Measurements from ENCODE around the gene SEC14L5.
"Not testable (repeated sequence)": the region's sequence is repeated elsewhere in the genome, so short reads cannot be mapped to it uniquely, and the experiment has no call there.

SEC14L5 gene

DNA sequence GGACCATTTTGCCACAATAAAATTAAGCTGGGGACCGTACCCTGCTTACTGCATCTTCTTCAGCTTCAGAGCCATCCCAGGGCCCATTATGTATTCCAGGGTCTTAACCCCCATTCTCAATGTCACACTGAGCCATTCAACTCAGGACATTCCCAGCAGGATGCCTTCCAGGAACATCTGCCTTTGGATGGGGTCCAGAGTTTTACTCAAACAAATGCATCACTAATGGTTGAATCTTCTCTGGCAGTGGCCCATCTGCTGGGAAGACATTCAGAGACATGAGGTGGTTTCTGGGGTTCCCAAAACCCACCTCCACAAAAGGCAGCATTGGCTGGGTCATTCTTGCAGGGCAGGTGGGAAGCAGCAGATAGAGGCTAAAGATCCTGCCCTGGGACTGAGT, 3.4 kb upstream of the SEC14L5 start:
- DNase-seq (ENCODE audit: low read depth), result no peak

DNA sequence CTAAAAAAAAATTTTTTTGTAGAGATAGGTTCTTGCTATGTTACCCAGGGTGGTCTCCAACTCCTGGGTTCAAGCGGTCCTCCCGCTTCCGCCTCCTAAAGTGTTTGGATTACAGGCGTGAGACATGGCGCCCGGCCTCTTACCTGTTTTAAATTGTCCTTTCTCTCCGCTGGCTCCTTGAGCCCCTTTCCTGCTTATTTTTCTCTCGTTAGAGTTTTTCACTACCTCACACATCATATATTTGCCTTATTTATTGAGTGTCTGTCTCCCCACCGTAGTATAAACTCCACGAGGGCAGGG, 760 bp upstream of the SEC14L5 start:
- DNase-seq (ENCODE audit: low read depth), result no peak

DNA sequence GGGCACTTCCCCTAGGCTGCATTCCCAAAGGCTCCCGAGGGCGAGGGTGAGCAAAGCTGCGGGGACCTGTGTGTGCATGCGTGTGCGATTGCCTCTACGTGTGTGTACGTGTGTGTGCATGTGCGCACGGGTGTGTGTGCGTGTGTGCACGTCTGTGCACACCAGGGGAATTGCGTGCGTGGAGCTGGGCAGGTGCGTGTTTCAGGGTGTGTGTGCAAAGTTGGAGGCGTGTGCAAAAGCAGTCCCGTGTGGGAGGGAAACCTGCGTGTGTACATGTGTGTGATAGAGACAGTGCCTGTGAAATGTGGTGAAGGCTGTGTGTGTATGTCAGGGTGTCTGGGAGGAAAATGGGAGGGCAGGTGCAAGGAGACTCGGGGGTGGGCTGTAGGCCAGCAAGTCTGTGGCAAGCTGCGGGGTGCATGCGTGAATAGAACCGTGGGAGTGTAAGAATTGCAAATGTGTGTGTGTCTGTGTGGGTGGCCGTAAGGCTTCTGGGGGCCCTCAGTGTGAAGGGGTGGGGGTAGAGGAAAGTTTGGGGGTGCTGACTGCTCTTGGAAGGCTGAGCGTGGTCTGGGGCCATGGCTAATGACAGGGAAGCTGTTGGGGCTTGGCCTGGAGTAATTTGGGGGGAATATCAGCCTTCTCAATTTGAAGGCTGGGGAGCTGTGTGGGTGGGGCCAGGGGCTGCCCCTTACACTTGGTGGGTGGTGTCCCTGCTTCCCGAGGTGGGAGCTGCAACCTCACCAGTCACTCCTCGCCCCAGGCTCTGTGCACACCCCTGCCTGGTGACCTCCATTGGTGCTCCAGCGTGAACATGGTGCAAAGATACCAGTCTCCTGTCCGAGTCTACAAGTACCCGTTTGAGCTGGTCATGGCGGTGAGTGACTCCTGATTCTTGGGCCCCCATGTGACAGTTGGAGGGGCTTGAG, 644 bp downstream of the SEC14L5 start:
- no peak for DNase-seq (ENCODE audit: low read depth)

DNA sequence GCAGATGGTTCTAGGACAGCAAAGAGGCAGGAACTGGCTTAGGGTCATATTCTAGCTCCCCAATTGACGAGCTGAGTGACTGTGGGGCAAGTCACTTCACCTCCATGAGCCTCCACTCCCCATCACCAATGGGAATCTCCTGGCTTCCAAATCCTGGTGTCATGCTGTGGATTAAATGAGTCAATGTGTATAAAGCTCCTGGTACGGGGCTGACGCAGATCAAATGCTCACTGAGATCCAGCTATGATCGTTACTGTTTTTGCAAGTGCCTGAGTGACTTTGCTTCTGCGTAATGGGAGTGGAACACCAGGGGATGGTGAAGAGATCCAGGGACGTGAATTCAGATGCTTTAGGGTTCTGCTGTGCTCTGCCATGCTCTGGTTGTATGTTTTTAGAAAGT, 2.4 kb downstream of the SEC14L5 start:
- no peak for DNase-seq (ENCODE audit: low read depth)

DNA sequence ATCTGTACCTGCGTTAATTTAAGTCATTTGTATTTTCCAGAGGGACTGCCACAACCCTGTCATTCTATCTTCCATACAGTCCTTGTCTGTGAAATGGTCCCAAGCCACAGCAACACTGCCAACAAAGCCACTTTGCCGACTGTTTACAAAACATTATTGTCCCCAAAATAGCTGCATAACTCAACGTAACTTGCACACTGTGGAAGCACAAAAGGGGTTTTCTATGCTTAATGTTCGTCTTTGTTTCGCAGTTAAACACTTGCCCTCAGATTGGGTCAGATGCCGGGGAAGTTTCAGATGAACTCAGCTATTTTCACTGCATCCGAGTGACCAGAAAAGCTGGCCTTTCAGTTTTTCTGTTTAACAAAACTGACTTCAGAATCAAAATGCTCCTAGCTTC, 4.6 kb downstream of the SEC14L5 start:
- DNase-seq (ENCODE audit: low read depth), result no peak

DNA sequence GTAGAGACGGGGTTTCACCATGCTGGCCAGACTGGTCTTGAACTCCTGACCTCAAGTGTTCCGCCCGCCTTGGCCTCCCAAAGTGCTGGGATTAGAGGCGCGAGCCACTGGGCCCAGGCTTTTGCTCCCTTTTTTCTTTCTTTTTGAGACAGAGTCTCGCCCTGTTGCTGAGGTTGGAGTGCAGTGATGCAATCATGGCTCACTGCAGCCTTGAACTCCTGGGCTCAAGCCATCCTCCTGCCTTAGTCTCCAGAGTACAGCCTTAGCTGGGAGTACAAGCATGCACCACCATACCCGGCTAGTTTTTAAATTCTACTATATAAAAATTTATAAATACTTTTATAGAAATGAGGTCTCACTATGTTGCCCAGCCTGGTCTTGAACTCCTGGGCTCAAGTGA, 5.4 kb downstream of the SEC14L5 start:
- not testable (repeated sequence) for DNase-seq (ENCODE audit: low read depth)

DNA sequence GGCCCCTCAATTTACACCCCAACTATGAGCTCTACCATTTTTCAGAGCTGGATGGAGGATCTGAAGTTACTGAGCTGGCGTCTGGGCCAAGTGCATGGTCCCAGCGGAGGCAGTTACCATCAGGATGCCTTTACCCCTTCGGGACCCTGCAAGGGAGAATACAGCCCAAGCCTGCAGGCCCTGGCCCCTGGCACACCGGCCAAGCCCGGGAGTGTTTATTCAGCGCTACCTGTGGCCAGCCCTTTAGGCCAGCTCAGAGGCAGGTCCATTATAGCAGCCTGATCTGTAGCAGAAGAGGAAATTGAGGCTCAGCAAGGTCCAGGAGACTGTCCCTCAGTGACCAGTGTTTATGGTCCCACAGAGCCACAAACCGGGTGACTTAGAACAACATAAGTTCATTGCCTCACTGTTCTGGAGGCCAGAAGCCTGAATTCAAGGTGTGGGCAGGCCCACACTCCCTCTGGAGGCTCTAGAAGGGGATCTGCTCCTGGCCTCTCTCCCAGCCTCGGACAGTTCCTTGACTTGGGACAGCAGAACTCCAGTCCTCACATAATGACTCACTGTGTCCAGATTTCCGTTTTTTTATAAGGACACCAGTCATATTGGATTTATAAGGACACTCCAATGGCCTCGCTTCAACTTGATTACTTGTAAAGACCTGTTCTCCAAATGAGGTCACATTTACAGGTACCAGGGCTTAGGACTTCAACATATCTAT, 8.8 kb downstream of the SEC14L5 start:
- DNase-seq (ENCODE audit: low read depth), result no peak

DNA sequence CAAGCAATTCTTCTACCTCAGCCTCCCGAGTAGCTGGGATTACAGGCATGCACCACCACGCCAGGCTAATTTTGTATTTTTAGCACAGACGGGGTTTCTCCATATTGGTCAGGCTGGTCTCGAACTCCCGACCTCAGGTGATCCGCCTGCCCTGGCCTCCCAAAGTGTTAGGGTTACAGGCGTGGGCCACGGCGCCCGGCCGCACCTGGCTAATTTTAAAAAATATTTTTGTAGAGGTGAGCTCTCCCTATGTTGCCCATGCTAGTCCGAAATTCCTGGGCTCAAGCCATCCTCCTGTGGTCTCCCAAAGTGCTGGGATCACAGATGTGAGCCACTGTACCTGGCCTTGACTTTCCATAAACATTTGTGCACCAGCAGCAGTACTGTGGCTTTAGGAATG, 10.1 kb downstream of the SEC14L5 start:
- DNase-seq (ENCODE audit: low read depth), result not testable (repeated sequence)

DNA sequence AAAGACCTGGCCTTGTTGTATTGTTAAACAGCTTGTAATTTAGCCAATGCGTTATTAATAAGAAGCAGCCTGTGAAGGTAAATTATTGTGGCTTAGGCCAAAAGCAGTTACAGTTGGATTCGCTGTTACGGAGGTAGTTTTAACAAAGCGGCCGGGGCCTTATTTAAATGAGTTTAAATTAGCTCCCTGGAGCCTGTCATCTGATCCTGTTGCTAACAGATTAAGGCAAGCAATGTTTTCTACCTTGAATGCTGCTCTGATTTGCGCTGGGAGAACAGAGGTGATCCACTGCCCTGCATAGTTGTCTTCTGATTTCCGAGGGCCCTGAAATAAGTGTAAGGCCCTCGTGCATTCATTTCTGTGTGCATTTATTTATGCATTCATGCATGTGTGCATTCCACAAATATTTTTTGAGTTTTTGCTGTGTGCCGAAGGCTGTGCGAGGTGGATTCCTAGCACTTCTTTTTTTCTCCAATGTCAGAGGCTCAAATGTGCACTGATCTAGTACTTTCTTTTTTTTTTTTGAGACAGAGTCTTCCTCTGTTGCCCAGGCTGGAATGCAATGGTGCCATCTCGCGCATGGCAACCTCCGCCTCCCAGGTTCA, 10.9 kb downstream of the SEC14L5 start:
- DNase-seq (ENCODE audit: low read depth), result no peak

DNA sequence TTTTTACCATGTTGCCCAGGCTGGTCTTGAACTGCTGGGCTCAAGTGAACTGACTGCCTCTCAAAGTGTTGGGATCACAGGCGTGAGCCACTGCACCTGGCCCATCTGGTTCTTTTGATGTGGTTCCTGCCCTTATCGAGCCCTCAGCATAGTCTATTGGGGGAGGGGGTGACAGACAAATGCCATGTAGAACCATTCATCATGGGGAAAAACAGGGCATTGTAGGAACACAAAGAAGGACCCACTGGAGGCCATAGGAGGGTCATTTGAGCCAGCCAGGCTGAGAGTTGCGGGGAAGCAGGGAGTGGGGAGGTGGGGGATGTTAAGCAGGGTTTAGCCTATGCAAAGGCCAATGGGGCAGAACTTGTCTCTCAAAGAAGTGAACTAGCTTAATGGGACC, 11.9 kb downstream of the SEC14L5 start:
- DNase-seq (ENCODE audit: low read depth), result no peak

DNA sequence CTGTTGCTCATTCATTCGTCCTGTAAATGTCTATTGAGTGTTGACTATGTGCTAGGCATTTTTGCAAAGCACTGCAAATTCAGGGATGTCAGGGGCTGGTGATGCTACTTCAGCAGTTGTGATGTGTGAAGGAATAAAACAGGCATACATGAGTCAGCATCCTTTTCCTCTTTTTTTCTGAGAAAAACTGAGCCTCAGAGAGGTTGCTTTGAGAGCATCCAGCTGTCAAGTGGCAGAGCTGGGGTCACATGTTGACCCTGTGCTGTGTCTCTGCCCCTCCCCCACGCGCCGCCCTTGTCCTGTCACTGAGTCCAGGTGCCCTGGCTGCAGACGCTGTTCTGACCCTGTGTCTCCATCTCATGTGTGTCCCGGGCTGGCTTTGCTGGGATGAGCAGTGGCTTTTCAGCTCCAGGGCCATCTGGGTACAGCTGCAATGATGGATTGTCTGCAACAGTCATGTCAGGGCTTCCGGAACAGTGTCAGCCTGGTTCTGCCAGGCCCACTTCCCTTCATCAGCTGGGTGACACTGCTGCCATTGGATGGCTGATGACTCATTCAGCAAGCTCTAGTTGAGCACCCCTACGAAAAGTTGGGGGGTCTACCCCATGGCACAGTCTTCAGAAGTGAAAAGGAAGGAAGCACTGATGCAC, 14.9 kb downstream of the SEC14L5 start:
- DNase-seq (ENCODE audit: low read depth), result no peak

DNA sequence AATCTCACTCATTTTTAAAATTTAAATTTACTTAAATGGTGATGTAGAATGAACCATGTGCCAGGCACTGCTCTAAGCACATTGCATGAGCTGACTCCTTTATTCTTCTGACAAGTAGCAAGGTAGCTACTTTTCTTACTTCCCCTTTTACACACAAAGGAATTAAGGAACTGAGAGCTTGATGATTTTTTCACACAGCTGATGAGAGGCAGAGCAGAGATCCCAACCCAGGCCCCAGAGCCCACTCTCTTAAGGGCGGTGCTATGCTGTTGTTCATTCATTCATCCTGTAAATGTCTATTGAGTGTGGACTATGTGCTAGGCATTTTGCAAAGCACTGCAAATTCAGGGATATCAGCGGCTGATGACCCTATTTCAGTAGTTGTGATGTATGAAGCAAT, 17.9 kb downstream of the SEC14L5 start:
- DNase-seq (ENCODE audit: low read depth), result no peak

DNA sequence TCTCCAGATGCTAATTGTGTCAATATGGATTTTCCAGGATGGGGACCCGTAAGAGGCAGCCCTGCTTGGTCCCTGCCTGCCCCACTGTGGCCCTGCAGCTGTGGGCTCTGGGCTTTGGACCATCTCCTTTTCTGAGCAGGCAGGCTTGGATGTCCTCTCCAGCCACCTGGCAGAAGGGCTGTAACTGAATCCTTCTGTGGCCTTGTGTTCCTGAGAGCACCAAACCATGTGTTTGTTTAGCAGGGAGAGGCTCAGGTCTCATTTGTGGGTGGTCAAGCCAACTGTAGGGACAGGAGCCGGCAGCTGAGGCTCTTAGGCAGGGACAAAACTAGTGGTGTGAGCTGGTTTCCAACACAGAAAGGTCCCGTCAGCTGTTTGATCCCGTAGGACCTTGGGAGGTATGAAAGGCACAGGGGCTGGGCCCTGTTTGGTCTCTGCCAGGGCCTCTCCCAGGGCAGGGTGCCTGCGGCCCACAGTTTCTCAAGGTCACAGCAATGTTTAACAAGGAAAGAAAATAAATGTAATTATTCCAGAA, 18.5 kb downstream of the SEC14L5 start:
- DNase-seq (ENCODE audit: low read depth), result no peak

DNA sequence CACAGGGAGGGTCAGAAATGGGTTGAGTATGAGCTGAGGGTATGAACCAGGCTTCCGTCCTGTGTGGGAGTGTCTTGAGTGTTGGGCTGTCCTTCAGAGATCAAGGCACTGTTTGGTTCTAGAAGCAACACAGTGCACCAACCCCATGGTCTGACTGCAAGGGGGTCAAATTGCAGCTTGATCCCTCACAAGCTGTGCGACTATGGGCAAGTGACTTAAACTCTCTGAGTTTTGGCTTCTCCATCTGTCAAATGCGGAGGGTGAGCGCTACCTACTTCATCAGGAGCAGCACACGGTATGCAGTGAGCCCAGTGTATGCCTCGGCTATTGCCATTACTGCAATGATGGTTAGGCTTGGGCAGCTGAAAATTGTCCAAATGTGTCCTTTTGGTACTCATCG, 21.0 kb downstream of the SEC14L5 start:
- DNase-seq (ENCODE audit: low read depth), result no peak

DNA sequence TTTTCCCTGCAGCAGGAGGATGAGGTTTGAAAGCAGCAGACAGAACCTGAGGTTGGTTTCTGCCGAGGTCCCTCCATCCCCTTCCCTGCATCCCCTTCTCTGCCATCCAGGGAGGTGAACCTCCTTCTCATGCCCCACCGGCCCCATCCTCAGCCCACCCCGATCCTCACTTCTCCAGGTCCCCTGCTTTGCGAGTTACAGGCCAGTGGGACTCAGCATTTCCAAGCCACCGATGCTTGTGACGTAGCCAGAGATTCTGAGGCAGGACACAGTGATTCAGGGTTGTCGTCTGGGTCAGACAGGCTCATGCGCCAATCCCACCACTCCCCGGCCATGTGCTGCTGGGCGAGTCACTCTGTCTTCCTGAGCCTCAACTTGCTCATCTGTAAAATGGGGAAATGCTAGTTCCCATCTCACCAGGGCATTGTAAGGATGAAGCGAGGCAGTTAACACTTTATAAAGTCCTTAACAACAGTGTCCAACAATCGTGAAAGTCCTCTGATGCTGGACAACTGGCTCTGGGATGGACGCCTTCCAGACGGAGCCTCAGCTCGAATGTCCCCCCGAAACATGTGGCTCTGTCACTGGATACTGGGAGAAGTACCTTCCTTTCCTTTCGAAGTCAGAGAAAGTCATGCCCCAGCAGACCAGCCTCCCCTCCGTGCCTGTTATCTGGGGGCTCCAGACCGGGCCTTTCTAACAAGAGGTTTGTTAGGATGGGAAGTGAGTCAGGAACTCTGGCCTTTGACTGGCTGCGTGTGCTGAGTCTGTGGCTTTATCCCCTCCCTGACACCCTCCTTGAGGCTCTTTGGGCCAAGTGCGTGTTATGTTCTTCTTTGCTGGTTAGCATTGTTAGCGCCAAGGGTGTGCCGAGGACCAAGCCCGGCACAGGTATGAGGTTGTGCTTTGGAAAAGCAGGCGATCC, 21.9 kb downstream of the SEC14L5 start:
- DNase-seq (ENCODE audit: low read depth), result no peak

DNA sequence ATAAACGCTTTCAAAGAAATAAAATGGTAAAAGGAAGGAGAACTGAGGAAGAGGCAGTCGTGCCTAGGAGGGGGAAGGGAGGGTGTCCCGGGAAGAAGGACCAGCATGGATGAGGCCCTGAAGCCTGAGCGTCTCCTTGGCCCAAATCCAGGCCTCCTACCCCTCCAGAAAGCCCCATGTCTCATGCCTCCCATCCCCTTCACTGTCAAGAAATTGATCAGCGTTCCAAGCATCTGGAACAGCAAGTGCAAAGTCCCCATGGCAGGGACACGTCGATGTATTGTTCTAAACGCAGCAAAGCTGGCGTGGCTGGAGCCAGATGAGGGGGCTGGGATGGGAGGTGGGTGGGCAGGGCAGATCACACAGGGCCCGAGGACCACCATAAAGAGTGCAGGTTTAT, 22.6 kb downstream of the SEC14L5 start:
- DNase-seq (ENCODE audit: low read depth), result no peak

DNA sequence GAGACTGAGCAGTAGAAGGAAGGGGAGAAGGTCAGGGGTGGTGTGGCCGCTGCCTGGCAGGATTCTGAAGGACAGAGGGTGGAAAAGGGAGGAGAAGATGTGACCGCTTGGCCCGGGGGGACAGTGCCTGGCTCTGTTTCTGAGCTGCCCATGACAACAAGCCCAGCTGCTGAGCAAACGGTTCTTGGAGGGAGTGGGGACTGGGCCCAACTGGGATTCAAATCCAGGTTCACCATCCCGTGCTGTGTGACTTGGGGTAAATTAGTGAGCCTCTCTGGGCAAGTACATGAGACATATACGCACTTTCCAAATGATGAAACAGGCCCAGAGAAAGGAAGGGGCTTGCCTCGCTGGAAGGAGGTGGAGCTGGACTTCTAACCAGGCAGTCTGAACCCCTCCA, 23.3 kb downstream of the SEC14L5 start:
- no peak for DNase-seq (ENCODE audit: low read depth)

DNA sequence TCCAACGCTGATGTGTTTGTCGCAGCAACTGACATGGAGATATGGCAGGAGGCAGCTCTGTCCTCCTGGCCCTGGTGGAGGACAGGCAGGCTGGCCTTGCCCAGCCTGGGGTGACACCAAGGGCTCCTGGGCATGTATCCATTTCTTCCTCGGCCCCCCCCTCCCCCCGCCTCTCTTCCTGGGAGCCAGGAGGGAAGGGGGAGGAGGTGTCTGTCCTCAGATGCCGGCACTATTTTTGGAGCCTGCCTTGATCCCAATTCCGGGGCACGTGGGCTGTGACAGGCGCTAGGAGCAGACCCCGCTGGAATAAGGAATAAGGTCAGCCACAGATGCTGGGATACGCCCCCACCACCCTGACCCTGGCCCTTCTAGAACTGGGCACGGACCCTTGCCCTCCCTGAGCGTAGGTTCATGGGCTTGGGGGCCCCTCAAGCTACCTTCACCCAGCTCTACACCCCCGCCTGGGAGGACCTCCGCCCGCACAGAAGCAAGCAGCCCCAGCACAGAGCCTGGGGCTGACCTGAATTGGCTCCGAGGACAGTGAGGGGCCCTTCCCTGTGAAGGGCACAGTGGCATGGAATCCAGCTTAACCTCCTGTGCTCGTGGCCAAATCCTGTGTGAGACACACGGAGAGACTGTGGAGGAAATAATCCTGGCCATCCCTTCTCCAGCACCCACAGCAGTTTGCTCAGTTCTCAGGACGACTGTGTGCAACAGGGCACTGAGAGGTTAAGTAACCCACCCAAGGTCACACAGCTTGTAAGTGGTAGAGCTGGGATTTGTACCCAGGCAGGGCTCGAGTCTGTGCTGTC, 24.1 kb downstream of the SEC14L5 start:
- no peak for DNase-seq (ENCODE audit: low read depth)

DNA sequence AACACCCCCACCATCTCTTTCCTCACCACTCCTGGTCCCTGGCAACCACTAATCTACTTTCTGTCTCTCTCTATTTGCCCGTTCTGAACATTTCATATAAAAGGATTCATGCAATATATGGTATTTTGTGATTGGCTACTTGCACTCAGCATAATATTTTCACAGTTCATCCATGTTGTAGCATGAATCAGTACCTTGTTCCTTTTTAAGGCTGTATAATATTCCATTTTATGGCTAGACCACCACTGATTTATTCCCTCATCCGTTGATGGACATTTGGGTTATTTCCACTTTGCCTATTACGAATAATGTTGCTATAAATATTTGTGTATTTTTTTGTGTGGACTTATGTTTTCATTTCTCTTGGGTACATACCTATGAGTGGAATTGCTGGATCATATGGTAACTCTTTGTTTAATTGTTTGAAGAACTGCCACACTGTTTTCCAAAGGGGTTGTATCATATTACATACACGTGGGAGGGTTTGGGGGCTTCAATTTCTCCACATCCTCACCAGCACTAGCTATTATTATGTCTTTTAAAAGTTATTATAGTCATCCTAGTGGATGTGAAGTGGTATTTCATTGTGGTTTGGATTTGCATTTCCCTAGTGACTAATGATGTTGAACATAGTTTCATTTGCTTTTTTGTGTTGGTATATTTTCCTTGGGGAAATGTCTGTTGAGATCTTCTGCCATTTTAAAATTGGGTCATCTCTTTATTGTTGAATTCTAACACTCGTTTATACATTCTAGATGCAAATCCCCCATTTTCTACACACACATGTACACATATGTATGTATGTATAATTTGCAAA, 26.3 kb downstream of the SEC14L5 start:
- no peak for DNase-seq (ENCODE audit: low read depth)

DNA sequence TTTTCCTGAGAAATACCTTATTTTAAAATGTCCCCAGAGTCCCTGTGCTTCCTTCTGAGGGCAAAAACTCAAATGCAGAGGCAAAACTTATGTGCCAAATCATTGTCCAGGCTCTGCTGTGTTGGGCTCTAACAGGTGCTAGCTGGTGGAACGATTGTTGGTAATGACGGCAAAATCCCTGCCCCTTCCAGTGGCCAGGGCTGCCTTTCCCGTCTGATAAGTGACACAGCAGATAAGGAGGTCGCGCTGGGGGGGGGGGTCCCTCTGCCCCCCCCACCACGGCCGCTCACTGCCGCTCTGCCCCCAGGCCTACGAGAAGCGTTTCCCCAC, 29.1 kb downstream of the SEC14L5 start:
- DNase-seq (ENCODE audit: low read depth), result no peak
